ENCODE results near the gene UBE3D.
"Not testable (repeated sequence)": the region's sequence is repeated elsewhere in the genome, so short reads cannot be mapped to it uniquely, and the experiment has no call there.

The UBE3D gene

GRCh38 chr6:82970839-82971238, 94.8 kb downstream of the UBE3D start:
- no peak for DNase-seq

- DNase-seq, result no peak
These were observed 96.9 kb downstream of the UBE3D start for GRCh38 chr6:82968708-82969107.

GRCh38 chr6:82963191-82963925, 102.3 kb downstream of the UBE3D start:
- no peak for DNase-seq

- no peak for DNase-seq
These were observed 106.2 kb downstream of the UBE3D start for GRCh38 chr6:82959385-82959941.

- no peak for DNase-seq
These were observed 107.1 kb downstream of the UBE3D start for GRCh38 chr6:82958551-82958950.

GRCh38 chr6:82957868-82958245, 107.8 kb downstream of the UBE3D start:
- DNase-seq, result no peak

GRCh38 chr6:82957171-82957867, 108.3 kb downstream of the UBE3D start:
- DNase-seq, result no peak

- DNase-seq, result no peak
These were observed 109.8 kb downstream of the UBE3D start for GRCh38 chr6:82955841-82956240.

GRCh38 chr6:82954937-82955577, 110.6 kb downstream of the UBE3D start:
- no peak for DNase-seq

- DNase-seq, result no peak
These were observed 111.3 kb downstream of the UBE3D start for GRCh38 chr6:82954356-82954755.

GRCh38 chr6:82953871-82954270, 111.8 kb downstream of the UBE3D start:
- no peak for DNase-seq

GRCh38 chr6:82951935-82952334, 113.7 kb downstream of the UBE3D start:
- no peak for DNase-seq

GRCh38 chr6:82951389-82951788, 114.3 kb downstream of the UBE3D start:
- no peak for DNase-seq

GRCh38 chr6:82930915-82931314, 134.7 kb downstream of the UBE3D start:
- DNase-seq, result not testable (repeated sequence)

GRCh38 chr6:82924799-82925535, 140.7 kb downstream of the UBE3D start:
- DNase-seq, result no peak

- DNase-seq, result no peak
These were observed 144.4 kb downstream of the UBE3D start for GRCh38 chr6:82921258-82921657.

- DNase-seq, result no peak
These were observed 148.1 kb downstream of the UBE3D start for GRCh38 chr6:82917346-82918064.

GRCh38 chr6:82915666-82916065, 150.0 kb downstream of the UBE3D start:
- no peak for DNase-seq

GRCh38 chr6:82914511-82914910, 151.1 kb downstream of the UBE3D start:
- no peak for DNase-seq

- DNase-seq, result no peak
These were observed 154.8 kb downstream of the UBE3D start for GRCh38 chr6:82910820-82911219.

- DNase-seq, result no peak
These were observed 155.2 kb downstream of the UBE3D start for GRCh38 chr6:82910395-82910794.

- DNase-seq, result no peak
These were observed 156.1 kb downstream of the UBE3D start for GRCh38 chr6:82909551-82909950.
